ENCODE results near the gene PLS3. TPM values are rescaled to one million over a fixed set of nuclear protein-coding genes. Genes with fewer than 3 reads are reported as not detected.

PLS3 gene
- total RNA-seq, 1 donor from 2014 or later, result 277 TPM

GRCh38 chrX:115571712-115572111 lies 10.7 kb downstream of the PLS3 start:
- DNase-seq (ENCODE audit: low read depth in 2 of 2), result peak in 1 of 2 donors; percentile 29

DNA sequence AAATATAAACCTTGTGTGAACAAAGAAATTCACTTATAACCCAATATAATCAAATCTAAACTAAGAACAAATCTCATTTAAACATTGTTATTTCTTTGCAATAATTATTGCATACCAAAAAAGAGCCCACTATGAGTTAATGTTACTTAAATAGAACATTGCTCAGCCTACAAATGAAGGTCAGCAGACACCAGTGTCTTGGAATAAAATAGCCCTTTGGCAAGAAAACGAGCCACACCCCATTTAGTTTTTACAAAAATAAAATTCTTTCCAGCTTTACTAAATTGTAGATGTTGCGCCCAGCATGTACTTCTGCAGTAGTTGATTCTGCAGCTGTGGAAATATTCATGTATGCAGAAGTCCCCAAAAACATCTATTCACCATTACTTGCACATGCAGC lies 12.2 kb downstream of the PLS3 start:
- no peak for DNase-seq (ENCODE audit: low read depth in 2 of 2)

GRCh38 chrX:115576676-115577075 lies 15.7 kb downstream of the PLS3 start:
- no peak for DNase-seq (ENCODE audit: low read depth in 2 of 2)

- DNase-seq (ENCODE audit: low read depth in 2 of 2), result peak in 1 of 2 donors; percentile 44
Measured at GRCh38 chrX:115579327-115579726, 18.4 kb downstream of the PLS3 start.

GRCh38 chrX:115579786-115580294 lies 18.9 kb downstream of the PLS3 start:
- no peak for DNase-seq (ENCODE audit: low read depth in 2 of 2)

DNA sequence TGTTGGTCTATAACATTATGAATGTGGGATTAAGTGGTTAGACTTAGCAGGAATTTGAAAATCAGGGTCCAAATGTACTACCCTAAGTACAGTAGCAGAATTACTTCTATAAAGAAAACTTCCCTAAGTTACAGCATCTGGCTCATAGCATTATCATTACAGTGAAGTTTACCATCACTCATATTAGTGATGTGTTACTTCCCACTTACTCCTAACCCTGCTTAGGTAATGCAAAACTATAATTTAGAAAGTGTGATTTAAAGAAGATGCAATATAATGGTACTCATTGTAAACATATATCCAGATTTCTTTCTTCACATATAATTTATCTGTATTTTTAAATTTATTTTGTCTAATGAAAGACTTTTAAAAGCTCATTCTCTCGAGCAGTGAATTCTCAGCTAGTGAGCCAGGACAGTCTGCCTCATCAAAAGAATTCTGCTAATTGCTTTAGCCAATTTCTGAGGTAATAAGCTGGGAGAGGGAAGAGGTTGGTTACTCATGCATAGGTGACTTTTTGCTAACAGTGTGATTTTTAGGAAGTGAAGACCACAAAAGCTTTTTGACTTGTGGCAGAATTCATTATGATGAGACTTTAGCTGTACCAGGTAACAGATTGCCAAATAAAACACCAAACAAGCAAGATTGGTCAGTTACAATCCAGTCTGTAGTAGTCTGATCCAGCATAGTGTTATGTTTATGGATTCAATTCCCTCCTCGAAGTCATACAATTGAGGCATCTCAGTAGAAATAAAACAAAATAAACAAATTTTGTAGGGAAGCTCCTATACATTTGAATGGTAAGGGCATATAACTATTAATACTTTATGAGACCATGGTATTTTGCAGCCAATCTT lies 21.0 kb downstream of the PLS3 start:
- no peak for DNase-seq (ENCODE audit: low read depth in 2 of 2)

GRCh38 chrX:115582616-115583495 lies 21.9 kb downstream of the PLS3 start:
- DNase-seq (ENCODE audit: low read depth in 2 of 2), result no peak

GRCh38 chrX:115583496-115584004 lies 22.6 kb downstream of the PLS3 start:
- peak in 1 of 2 donors; percentile 29 for DNase-seq (ENCODE audit: low read depth in 2 of 2)

- peak; percentile 25 to 77 for DNase-seq (ENCODE audit: low read depth in 2 of 2)
Measured at GRCh38 chrX:115584696-115585095, 23.7 kb downstream of the PLS3 start.

DNA sequence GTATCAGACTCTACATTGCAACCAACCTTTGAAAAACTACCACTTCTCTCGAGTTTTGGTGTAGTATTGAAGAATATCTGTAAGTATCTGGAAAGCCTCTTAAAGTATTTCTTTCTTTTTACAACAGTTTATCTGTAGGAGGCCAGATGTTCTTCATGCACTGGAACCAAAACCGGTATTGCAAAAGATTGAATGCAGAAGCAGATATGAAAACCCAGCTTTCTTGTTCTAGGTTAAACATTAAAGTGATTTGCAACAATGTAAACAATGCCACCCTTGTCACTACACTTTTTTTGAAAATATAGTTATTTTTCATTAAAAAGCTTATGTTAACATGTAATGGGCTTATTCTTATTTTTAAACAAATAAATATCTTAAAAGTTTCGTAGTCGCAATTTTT lies 27.2 kb downstream of the PLS3 start:
- DNase-seq (ENCODE audit: low read depth in 2 of 2), result no peak

- peak in 1 of 2 donors; percentile 38 for DNase-seq (ENCODE audit: low read depth in 2 of 2)
Measured at GRCh38 chrX:115589419-115589818, 28.4 kb downstream of the PLS3 start.

DNA sequence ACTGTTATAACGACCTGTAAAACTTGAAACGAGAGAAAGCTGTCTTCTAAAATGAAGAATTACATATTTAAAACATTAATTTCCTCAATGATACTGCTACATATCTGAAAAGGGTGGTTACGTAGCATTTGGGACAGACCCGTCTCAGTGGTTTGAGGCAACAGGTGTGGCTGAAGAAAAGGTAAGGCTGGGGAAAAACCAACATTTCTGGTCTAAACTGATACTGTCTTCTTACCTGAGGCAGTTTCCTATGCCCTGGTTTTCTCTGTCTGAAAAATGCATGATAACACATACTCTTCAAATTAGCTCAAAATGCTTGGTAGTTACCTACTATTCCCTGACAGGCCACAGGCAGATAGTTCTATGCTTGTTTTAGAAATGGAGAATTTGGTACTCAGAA lies 30.4 kb downstream of the PLS3 start:
- DNase-seq (ENCODE audit: low read depth in 2 of 2), result no peak

DNA sequence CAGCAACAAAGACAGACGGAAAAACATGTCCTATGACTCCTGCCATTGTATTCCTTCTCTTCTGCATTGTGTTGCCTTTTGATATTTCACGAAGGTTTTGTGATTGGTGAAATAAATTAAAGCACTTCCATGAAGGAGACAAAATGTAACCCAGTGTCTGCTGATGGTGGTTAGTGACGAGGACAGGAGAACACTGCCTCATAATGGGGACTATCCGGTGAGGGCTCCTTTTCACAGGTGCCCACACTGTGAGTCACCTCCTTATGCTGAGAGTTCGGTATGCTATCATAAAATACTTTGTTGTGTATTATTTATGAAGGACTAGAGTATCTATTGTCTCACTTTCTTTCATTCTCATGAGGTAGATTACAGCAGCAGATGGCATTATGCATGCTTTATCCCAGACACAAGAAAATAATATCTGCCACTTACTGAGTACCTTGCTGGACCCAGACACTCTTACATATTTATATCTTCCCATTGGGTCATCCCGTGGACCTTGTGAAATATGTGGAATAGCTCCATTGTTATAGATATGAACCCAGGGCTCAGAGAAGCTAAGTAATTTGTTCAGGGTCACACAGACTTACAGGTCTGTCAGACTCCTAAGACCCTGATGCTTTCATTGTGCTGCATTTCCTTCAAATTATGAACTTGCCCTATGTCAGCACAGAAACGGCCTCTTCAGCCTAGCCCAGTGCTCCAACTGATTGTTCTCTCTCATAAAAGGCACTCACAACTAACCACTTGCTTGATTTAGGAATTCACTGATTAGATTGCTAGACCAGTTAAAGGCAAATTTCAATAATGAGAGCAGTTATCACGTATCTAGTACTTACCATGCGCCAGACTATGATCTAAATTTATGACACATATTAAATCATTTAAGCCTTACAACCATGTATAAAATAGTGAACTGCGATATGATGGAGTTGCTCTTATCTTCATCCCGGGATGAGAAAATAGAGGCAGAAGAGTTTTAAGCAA lies 31.2 kb downstream of the PLS3 start:
- DNase-seq (ENCODE audit: low read depth in 2 of 2), result peak; percentile 36 to 46

- peak; percentile 36 to 76 for DNase-seq (ENCODE audit: low read depth in 2 of 2)
Measured at GRCh38 chrX:115592997-115593734, 32.2 kb downstream of the PLS3 start.

- DNase-seq (ENCODE audit: low read depth in 2 of 2), result peak; percentile 59 to 65
Measured at GRCh38 chrX:115595049-115595448, 34.1 kb downstream of the PLS3 start.

DNA sequence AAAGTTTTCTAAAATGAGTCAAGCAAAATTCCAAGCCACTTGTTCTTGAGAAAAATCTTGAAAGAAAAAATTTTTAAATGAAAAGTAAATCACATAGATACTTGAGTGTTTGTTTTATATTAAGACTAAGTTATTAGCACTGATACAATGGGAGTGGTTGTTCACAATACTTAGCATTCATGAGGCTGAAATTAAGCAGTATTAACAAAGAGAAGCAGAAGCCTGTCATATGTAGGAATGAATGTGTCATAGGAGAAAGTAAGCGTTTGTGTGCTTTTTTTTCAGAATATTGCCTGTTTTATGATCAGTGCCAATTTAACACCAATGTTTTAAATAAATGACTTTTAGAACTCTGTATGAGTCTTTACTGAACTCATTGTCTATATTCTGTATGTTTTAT lies 37.6 kb downstream of the PLS3 start:
- DNase-seq (ENCODE audit: low read depth in 2 of 2), result no peak

DNA sequence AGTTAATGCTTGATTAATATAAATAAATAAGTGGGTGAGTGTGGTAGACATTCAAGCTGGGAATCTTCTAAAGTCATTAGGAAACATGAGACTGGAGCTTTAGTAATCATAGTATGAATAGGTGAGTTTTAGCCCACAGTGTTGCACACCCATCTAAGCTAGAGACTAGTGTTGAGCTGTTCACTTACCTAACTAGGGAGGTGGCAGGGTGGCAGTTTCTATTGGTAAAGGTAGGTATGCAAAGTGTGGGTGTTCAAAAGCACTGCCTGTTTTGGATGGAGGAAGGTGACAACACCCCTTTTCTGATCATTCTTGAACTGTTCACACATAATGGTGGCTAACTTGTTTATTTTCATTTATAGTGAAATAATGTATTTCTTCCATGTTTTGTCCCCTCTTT lies 41.3 kb downstream of the PLS3 start:
- DNase-seq (ENCODE audit: low read depth in 2 of 2), result no peak

GRCh38 chrX:115602729-115603389 lies 41.9 kb downstream of the PLS3 start:
- DNase-seq (ENCODE audit: low read depth in 2 of 2), result peak in 1 of 2 donors; percentile 12

GRCh38 chrX:115603534-115604074 lies 42.6 kb downstream of the PLS3 start:
- no peak for DNase-seq (ENCODE audit: low read depth in 2 of 2)

Measured in lung microvascular endothelial cell (primary cell).